Prostate gland (tissue), 2 donors: ENCODE results near the gene TSC22D3.

Experiments used
- CTCF ChIP-seq, 4 experiments: fragments of 200-600 bp in 2 of 4; fragments of 450-650 bp in 2 of 4; sonication (generic) in 2 of 4; IDR thresholded peaks; 1 replicate in 3 of 4; 2 replicates in 1 of 4; pipeline ENCODE4 v1.5.1; 2016 to 2019; ENCODE audit warnings: antibody characterized with exemption in 4 of 4, mild to moderate bottlenecking in 2 of 4, moderate library complexity in 2 of 4
- POLR2A ChIP-seq: fragments of 450-650 bp; IDR thresholded peaks from one replicate; pipeline ENCODE4 v1.6.1; 2016; ENCODE audit warnings: antibody characterized with exemption, mild to moderate bottlenecking

- TF ChIP-seq POLR2A, result no peak
- TF ChIP-seq CTCF (IDR thresholded peaks at IDR 0.05), result no peak
Measured at GRCh38 chrX:107669261-107669660, 106.3 kb downstream of the TSC22D3 start.
